Measurements from ENCODE around the gene OLFM1. TPM values are rescaled to one million over a fixed set of nuclear protein-coding genes. Genes with fewer than 3 reads are reported as not detected.
A peak's percentile ranks its signal among the peaks of the same experiment; 100 is the strongest.

Gene OLFM1
- total RNA-seq, 1 donor from 2014 or later = 0.47 TPM

DNA sequence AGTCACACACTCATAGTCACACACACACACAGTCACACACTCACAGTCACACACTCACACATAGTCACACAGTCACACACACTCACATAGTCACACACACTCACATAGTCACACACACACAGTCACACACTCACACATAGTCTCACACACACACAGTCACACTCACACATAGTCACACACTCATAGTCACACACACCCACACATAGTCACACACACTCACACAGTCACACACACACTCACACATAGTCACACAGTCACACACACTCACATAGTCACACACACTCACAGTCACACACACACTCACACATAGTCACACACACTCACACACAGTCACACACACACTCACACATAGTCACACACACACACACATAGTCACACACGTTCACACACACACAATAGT is 4.1 kb downstream of the OLFM1 start:
- no peak for DNase-seq (ENCODE audit: low spot score)
- no peaks in the 10 kb centered on the region for H3K36me3 Mint-ChIP-seq (ENCODE audit: low read depth)
- intact Hi-C loops (cut with micrococcal nuclease) = no loop called here
- no peak overlapping the region for H3K4me3 Mint-ChIP-seq
- no peaks in the 10 kb centered on the region for H3K9me3 Mint-ChIP-seq
- no peak overlapping the region for H3K27ac Mint-ChIP-seq
- peaks cover 18% of the 10 kb centered on the region for H3K27me3 Mint-ChIP-seq (ENCODE audit: insufficient read depth)
- no peaks in the 10 kb centered on the region for H3K4me1 Mint-ChIP-seq (ENCODE audit: low read depth)

GRCh38 chr9:135093111-135093510 is 5.6 kb downstream of the OLFM1 start:
- H3K9me3 Mint-ChIP-seq = no peaks in the 10 kb centered on the region
- DNase-seq (ENCODE audit: low spot score) = no peak
- H3K27ac Mint-ChIP-seq = no peak overlapping the region
- no peaks in the 10 kb centered on the region for H3K36me3 Mint-ChIP-seq (ENCODE audit: low read depth)
- intact Hi-C loops (cut with micrococcal nuclease) = no loop called here
- H3K4me3 Mint-ChIP-seq = no peak overlapping the region
- peaks cover 13% of the 10 kb centered on the region for H3K27me3 Mint-ChIP-seq (ENCODE audit: insufficient read depth)
- H3K4me1 Mint-ChIP-seq (ENCODE audit: low read depth) = no peaks in the 10 kb centered on the region

- DNase-seq (ENCODE audit: low spot score) = no peak
- H3K4me3 Mint-ChIP-seq = no peak overlapping the region
- H3K27ac Mint-ChIP-seq = no peak overlapping the region
- H3K4me1 Mint-ChIP-seq (ENCODE audit: low read depth) = no peaks in the 10 kb centered on the region
- intact Hi-C loops (cut with micrococcal nuclease) = no loop called here
- H3K27me3 Mint-ChIP-seq (ENCODE audit: insufficient read depth) = peaks cover 8% of the 10 kb centered on the region
- no peaks in the 10 kb centered on the region for H3K9me3 Mint-ChIP-seq
- H3K36me3 Mint-ChIP-seq (ENCODE audit: low read depth) = no peaks in the 10 kb centered on the region
These were observed 6.6 kb downstream of the OLFM1 start for GRCh38 chr9:135093911-135094584.

- Mint-ChIP-seq H3K9me3 (no peaks in the 10 kb centered on the region), H3K4me3 (no peak overlapping the region), H3K27me3 (ENCODE audit: insufficient read depth) (peaks cover 2% of the 10 kb centered on the region), H3K4me1 (ENCODE audit: low read depth) (no peaks in the 10 kb centered on the region), H3K36me3 (ENCODE audit: low read depth) (no peaks in the 10 kb centered on the region), H3K27ac (no peak overlapping the region)
- no peak for DNase-seq (ENCODE audit: low spot score)
- intact Hi-C loops (cut with micrococcal nuclease) = no loop called here
These were observed 8.3 kb downstream of the OLFM1 start for GRCh38 chr9:135095470-135096407.

- no peak for DNase-seq (ENCODE audit: low spot score)
- Mint-ChIP-seq H3K9me3 (no peaks in the 10 kb centered on the region), H3K4me3 (no peak overlapping the region), H3K36me3 (ENCODE audit: low read depth) (no peaks in the 10 kb centered on the region), H3K4me1 (ENCODE audit: low read depth) (no peaks in the 10 kb centered on the region), H3K27ac (no peak overlapping the region), H3K27me3 (ENCODE audit: insufficient read depth) (peaks cover 2% of the 10 kb centered on the region)
- intact Hi-C loops (cut with micrococcal nuclease) = no loop called here
These were observed 9.0 kb downstream of the OLFM1 start for GRCh38 chr9:135096408-135096895.

DNA sequence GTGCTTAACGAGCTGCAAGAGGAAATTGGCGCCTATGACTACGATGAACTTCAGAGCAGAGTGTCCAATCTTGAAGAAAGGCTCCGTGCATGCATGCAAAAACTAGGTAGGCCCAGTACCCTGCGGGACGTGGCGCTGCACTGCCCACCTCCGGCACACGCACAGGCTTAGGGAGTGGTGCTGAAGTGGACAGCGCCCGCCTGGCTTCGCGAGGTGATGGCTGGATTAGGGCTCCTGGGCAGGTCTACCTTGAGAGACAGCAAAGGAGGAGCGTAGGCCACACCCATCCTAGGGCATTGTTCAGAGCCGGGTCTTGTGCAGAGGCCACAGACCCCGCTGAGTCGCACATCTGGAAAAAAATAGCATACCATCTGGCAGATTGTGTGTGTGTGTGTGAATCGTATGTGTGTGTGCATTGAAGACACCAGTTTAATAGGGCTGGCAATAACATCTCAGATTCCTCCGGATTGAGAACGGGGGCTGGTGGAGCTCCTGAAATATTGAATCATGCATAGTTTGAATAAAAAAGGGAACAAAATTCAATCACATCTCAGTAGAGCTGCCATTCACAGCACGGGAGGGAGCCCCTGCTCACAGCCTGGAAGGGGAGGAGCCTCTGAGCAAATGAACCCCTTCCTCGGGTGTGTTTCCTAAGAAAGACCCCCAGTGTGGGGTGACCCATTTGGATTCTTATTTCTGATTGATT is 11.1 kb downstream of the OLFM1 start:
- DNase-seq (ENCODE audit: low spot score) = no peak
- Mint-ChIP-seq H3K4me1 (ENCODE audit: low read depth) (no peaks in the 10 kb centered on the region), H3K9me3 (no peaks in the 10 kb centered on the region), H3K36me3 (ENCODE audit: low read depth) (no peaks in the 10 kb centered on the region), H3K4me3 (no peak overlapping the region), H3K27ac (no peak overlapping the region), H3K27me3 (ENCODE audit: insufficient read depth) (peaks cover 2% of the 10 kb centered on the region)
- intact Hi-C loops (cut with micrococcal nuclease) = no loop called here

- intact Hi-C loops (cut with micrococcal nuclease) = no loop called here
- H3K9me3 Mint-ChIP-seq = no peaks in the 10 kb centered on the region
These were observed 12.1 kb downstream of the OLFM1 start for GRCh38 chr9:135099574-135099973.

DNA sequence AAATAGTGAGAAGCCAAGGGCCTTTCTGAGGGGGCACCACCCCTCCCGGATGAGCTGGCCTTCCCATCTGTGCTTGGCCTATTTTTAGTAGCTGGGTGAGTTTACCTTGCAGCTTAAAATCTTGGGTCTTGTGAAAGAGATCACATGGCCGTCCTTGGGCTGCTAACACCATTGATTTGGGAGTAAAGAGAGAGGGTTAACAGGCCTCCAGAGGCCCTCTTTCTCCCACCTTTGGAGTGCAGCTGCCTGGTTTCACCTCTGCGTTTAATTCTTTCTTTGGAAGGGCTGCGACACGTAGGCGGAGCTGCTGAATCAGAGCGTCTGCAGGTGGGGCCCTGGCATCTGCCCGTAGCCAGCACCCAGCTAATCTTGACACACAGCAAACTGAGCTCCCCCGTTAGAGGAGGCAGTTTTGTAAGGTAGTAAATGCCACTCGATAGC is 12.8 kb downstream of the OLFM1 start:
- no peaks in the 10 kb centered on the region for H3K36me3 Mint-ChIP-seq (ENCODE audit: low read depth)
- H3K9me3 Mint-ChIP-seq = no peaks in the 10 kb centered on the region
- DNase-seq (ENCODE audit: low spot score) = no peak
- no peak overlapping the region for H3K27ac Mint-ChIP-seq
- peaks cover 2% of the 10 kb centered on the region for H3K27me3 Mint-ChIP-seq (ENCODE audit: insufficient read depth)
- intact Hi-C loops (cut with micrococcal nuclease) = no loop called here
- no peak overlapping the region for H3K4me3 Mint-ChIP-seq
- H3K4me1 Mint-ChIP-seq (ENCODE audit: low read depth) = no peaks in the 10 kb centered on the region

More at GRCh38 chr9:135099574-135099973, 12.1 kb downstream of the OLFM1 start:
- no peak for DNase-seq (ENCODE audit: low spot score)
- Mint-ChIP-seq H3K27me3 (ENCODE audit: insufficient read depth) (peaks cover 2% of the 10 kb centered on the region), H3K36me3 (ENCODE audit: low read depth) (no peaks in the 10 kb centered on the region), H3K4me3 (no peak overlapping the region), H3K27ac (no peak overlapping the region), H3K4me1 (ENCODE audit: low read depth) (no peaks in the 10 kb centered on the region)

- Mint-ChIP-seq H3K9me3 (no peaks in the 10 kb centered on the region), H3K4me1 (ENCODE audit: low read depth) (no peaks in the 10 kb centered on the region), H3K27ac (peak overlapping the region; percentile 45), H3K4me3 (no peak overlapping the region), H3K36me3 (ENCODE audit: low read depth) (no peaks in the 10 kb centered on the region), H3K27me3 (ENCODE audit: insufficient read depth) (peaks cover 2% of the 10 kb centered on the region)
- intact Hi-C loops (cut with micrococcal nuclease) = no loop called here
- DNase-seq (ENCODE audit: low spot score) = no peak
These were observed 13.4 kb downstream of the OLFM1 start for GRCh38 chr9:135100725-135101410.

DNA sequence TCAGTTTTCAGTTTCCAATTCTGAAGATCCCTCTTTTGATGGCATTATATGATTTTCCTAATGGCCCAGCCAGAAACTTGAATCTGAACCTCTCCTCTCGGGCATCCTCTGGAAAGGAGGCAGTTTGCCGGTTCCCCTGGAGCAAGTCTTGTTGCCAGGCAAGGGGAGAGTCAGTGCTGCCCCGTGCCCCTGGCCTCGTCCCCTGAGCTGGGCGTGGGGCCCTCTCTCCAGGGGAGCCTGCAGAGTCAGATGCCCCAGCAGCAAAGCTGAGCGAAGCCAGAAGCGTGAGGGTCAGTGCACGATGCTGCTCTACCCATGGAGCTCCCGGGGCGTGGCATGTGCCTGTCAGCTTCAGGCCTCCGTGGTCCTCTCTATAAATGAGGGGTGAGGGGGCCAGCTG is 14.0 kb downstream of the OLFM1 start:
- no peak overlapping the region for H3K4me3 Mint-ChIP-seq
- no peak overlapping the region for H3K27ac Mint-ChIP-seq
- intact Hi-C loops (cut with micrococcal nuclease) = no loop called here
- H3K36me3 Mint-ChIP-seq (ENCODE audit: low read depth) = no peaks in the 10 kb centered on the region
- H3K27me3 Mint-ChIP-seq (ENCODE audit: insufficient read depth) = peaks cover 2% of the 10 kb centered on the region
- no peak for DNase-seq (ENCODE audit: low spot score)
- no peaks in the 10 kb centered on the region for H3K4me1 Mint-ChIP-seq (ENCODE audit: low read depth)
- no peaks in the 10 kb centered on the region for H3K9me3 Mint-ChIP-seq

DNA sequence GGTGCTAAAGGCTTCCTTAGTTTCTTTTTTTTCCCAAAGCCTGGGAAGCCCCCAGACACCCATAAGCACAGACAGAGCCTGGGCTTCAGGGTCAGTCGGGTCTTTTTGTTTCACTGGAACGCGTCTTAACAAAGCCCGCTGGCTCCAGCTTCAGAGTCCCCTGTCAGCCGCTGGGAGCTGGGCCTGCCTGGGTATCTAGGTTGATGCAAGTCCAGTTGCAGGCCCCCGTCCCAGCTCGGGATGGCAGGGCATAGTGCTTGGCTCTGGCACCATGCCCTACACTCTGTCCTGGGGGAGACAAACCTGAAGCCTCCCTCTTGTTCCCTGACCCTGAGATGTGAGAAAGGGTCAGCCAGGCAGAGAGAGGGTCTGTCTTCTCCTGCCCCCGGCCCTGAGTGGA is 14.5 kb downstream of the OLFM1 start:
- H3K27ac Mint-ChIP-seq = no peak overlapping the region
- intact Hi-C loops (cut with micrococcal nuclease) = no loop called here
- no peak for DNase-seq (ENCODE audit: low spot score)
- peaks cover 2% of the 10 kb centered on the region for H3K27me3 Mint-ChIP-seq (ENCODE audit: insufficient read depth)
- no peak overlapping the region for H3K4me3 Mint-ChIP-seq
- H3K36me3 Mint-ChIP-seq (ENCODE audit: low read depth) = no peaks in the 10 kb centered on the region
- H3K4me1 Mint-ChIP-seq (ENCODE audit: low read depth) = no peaks in the 10 kb centered on the region
- H3K9me3 Mint-ChIP-seq = no peaks in the 10 kb centered on the region

- H3K4me1 Mint-ChIP-seq (ENCODE audit: low read depth) = no peaks in the 10 kb centered on the region
- H3K9me3 Mint-ChIP-seq = no peaks in the 10 kb centered on the region
- no peak for DNase-seq (ENCODE audit: low spot score)
- peaks cover 2% of the 10 kb centered on the region for H3K27me3 Mint-ChIP-seq (ENCODE audit: insufficient read depth)
- H3K27ac Mint-ChIP-seq = no peak overlapping the region
- H3K4me3 Mint-ChIP-seq = no peak overlapping the region
- no peaks in the 10 kb centered on the region for H3K36me3 Mint-ChIP-seq (ENCODE audit: low read depth)
- intact Hi-C loops (cut with micrococcal nuclease) = no loop called here
These were observed 14.9 kb downstream of the OLFM1 start for GRCh38 chr9:135102331-135102730.

Measured in activated T-helper 1 cell treated with anti-CD3 and anti-CD28 coated beads, Interleukin-12 subunit alpha, Interleukin-12 subunit beta, Interleukin-2, Interleukin-4 antibody, amounts not matched to agents 30 ng/mL and 10 ng/mL and 1 ng/mL, durations not matched to agents 14 hours and 24 hours and 36 hours (primary cell).